ENCODE results near the gene THSD4.

Gene THSD4

GRCh38 chr15:71679793-71680353 lies 564.6 kb downstream of the THSD4 start:
- DNase-seq: no peak

- no peak for DNase-seq
These were observed 566.7 kb downstream of the THSD4 start for GRCh38 chr15:71682001-71682400.

- DNase-seq: no peak
These were observed 568.4 kb downstream of the THSD4 start for GRCh38 chr15:71683411-71684274.

GRCh38 chr15:71685420-71685993 lies 570.2 kb downstream of the THSD4 start:
- no peak for DNase-seq

- no peak for DNase-seq
These were observed 571.2 kb downstream of the THSD4 start for GRCh38 chr15:71686221-71687050.

GRCh38 chr15:71687902-71688508 lies 572.7 kb downstream of the THSD4 start:
- no peak for DNase-seq

- DNase-seq: no peak
These were observed 573.3 kb downstream of the THSD4 start for GRCh38 chr15:71688509-71689094.

- no peak for DNase-seq
These were observed 575.8 kb downstream of the THSD4 start for GRCh38 chr15:71691081-71691457.

- no peak for DNase-seq
These were observed 576.5 kb downstream of the THSD4 start for GRCh38 chr15:71691458-71692417.

- DNase-seq: no peak
These were observed 582.0 kb downstream of the THSD4 start for GRCh38 chr15:71697236-71697635.

- no peak for DNase-seq
These were observed 582.8 kb downstream of the THSD4 start for GRCh38 chr15:71698030-71698429.

GRCh38 chr15:71698742-71699141 lies 583.5 kb downstream of the THSD4 start:
- no peak for DNase-seq

- no peak for DNase-seq
These were observed 584.7 kb downstream of the THSD4 start for GRCh38 chr15:71699977-71700376.

GRCh38 chr15:71701808-71702207 lies 586.5 kb downstream of the THSD4 start:
- DNase-seq: no peak

GRCh38 chr15:71702496-71702895 lies 587.2 kb downstream of the THSD4 start:
- no peak for DNase-seq

GRCh38 chr15:71705151-71705550 lies 589.9 kb downstream of the THSD4 start:
- no peak for DNase-seq

- no peak for DNase-seq
These were observed 591.4 kb downstream of the THSD4 start for GRCh38 chr15:71706461-71707229.

- DNase-seq: no peak
These were observed 592.2 kb downstream of the THSD4 start for GRCh38 chr15:71707230-71708050.

GRCh38 chr15:71708051-71708429 lies 592.8 kb downstream of the THSD4 start:
- no peak for DNase-seq
